GM12864 (cell line): Measurements from ENCODE around the gene TMEM143.
A peak's percentile ranks its signal among the peaks of the same experiment; 100 is the strongest.

ENCODE experiments used
- DNase-seq: peaks from one replicate; pipeline ENCODE4 v3.0.0-alpha.2; 2011; ENCODE audit warnings: low read depth
- H3K4me3 ChIP-seq: 2 replicates; pipeline ENCODE4 v1.5.1; 2011; ENCODE audit warnings: mild to moderate bottlenecking, low read depth, low read length, control low read depth
- TF ChIP-seq, protein P1 (sequence below): IDR thresholded peaks from 2 replicates; pipeline ENCODE4 v1.5.1; 2011; ENCODE audit warnings: low read depth, mild to moderate bottlenecking, moderate library complexity, low read length, control low read depth, inconsistent platforms; ENCODE audit errors: missing control alignments

TMEM143 gene

DNA sequence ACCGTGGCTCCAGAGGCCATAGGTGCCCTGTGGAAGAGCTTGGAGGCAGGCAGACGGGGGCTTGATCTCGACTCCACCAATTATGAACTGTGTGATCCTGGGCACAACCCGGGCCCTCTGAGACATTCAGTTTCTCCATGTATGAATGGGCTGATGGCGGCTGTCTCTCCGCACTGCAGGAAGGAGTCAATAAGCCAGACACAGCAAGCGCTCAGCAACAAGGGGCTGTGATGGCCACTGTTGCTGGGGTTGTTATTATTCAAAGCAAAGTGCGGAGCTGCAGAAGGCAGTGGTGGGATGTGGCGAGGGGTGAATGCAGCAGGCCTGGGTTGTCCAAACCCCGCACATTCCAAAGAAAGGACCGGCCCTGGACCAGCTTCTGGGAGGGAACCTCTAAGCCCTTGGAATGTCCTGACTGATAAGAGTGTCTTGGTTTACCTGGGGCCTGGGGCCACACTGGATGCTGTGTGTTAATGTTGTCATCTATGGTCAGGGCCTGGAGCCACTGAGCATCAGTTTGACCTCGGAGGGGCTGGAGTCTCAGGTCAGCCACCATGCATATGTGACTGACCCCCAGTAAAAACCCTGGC is 8.3 kb downstream of the TMEM143 start:
- no peak for DNase-seq
- TF ChIP-seq, protein P1, sequence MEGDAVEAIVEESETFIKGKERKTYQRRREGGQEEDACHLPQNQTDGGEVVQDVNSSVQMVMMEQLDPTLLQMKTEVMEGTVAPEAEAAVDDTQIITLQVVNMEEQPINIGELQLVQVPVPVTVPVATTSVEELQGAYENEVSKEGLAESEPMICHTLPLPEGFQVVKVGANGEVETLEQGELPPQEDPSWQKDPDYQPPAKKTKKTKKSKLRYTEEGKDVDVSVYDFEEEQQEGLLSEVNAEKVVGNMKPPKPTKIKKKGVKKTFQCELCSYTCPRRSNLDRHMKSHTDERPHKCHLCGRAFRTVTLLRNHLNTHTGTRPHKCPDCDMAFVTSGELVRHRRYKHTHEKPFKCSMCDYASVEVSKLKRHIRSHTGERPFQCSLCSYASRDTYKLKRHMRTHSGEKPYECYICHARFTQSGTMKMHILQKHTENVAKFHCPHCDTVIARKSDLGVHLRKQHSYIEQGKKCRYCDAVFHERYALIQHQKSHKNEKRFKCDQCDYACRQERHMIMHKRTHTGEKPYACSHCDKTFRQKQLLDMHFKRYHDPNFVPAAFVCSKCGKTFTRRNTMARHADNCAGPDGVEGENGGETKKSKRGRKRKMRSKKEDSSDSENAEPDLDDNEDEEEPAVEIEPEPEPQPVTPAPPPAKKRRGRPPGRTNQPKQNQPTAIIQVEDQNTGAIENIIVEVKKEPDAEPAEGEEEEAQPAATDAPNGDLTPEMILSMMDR: no peak

DNA sequence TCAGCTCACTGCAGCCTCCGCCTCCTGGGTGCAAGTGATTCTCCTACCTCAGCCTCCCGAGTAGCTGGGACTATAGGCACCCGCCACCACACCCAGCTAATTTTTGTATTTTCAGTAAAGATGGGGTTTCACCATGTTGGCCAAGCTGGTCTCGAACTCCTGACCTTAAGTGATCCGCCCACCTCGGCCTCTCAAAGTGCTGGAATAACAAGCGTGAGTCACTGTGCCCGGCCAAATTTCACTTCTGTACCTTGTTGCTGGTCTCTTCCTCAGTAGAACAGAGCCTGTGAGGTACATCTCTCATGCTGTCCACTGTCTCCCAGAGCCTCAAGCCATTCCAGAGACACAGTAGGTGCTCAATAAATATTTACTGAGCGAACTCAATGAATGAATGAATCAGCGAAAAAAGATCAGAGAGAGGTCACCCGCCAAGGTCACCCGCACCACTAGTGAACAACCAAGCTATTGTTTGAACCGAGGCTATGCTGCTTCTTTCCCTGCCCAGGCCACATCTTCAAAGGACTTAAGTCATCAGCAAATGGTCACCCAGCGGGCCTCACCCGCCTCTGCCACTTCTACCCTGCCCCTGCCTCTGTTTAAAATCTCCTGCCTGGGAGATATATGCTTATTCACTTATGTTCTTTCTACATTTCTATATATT is 9.3 kb downstream of the TMEM143 start:
- no peak overlapping the region for H3K4me3 ChIP-seq
- no peak for DNase-seq
- TF ChIP-seq, protein P1: no peak

More for the DNA sequence above, 8.3 kb downstream of the TMEM143 start:
- no peak overlapping the region for H3K4me3 ChIP-seq

DNA sequence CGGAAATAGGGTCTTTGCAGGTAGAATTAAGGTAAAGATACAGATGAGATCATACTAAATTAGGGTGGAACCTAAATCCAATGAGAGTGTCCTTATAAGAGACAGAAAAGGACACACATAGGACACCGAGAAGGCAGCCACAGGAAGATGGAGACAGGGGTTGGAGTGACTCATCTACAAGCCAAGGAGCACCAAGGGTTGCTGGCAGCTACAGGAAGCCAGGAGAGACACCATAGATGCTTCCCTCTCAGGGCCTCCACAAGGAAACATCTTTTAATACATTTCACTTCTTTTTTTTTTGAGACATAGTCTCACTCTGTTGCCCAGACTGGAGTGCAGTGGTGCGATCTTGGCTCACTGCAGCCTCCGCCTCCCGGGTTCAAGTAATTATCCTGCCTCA is 10.1 kb downstream of the TMEM143 start:
- no peak overlapping the region for H3K4me3 ChIP-seq
- TF ChIP-seq, protein P1: no peak
- no peak for DNase-seq

DNA sequence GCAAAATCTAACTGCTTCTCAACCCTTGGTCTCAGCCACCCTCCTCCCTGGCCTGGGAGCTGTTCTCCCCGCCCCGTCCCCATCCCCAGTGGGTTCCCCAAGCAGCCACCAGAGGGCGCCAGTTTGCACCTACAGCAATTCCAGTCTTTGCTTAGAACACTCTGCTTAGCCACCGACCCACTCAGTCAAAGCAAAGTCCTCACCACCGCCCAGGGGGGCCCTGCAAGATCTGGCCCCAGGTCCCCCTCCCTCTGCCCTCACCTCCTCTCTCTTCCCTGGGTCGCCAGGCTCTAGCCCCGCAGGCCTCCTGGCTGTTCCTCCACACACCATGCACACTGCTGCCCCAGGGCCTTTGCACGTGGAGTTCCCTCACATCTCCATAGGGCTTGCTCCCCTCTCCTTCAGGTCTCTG is 12.4 kb downstream of the TMEM143 start:
- no peak for DNase-seq
- H3K4me3 ChIP-seq: no peak overlapping the region
- TF ChIP-seq, protein P1: peak; percentile 93

DNA sequence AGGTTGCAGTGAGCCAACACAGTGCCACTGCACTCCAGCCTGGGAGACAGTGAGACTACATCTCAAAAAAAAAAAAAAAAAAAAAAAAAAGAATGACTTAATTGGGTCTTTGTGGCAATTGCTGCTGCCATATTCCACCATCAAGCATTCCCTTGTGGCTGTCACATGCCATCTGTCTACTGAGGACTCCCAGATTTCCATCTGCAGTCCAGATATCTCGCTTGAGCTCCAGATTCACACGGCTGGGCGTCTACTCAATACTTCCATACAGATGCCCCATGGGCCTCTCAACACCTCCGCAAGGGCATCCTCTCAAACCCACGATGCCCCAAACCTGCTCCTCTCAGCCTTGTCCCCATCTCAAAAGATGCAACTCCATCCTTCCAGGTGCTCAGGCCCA is 12.9 kb downstream of the TMEM143 start:
- TF ChIP-seq, protein P1: no peak
- no peak for DNase-seq

DNA sequence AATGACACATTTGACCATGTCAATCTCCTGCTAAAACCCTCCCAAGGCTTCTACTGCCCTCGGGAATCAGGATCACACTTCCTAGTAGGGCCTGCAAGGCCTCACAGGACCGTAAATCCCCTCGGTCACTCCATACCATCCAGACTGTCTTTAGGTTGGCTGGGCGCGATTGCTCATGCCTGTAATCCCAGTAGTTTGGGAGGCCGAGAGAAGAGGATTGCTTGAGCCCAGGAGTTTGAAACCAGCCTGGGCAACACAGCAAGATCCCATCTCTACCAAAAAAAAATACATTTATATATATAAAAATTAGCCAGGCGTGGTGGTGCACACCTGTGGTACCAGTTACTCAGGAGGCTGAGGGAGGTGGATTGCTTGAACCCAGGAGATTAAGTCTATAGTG is 15.0 kb downstream of the TMEM143 start:
- H3K4me3 ChIP-seq: no peak overlapping the region
- TF ChIP-seq, protein P1: no peak
- DNase-seq: no peak

More for the DNA sequence above, 12.9 kb downstream of the TMEM143 start:
- no peak overlapping the region for H3K4me3 ChIP-seq

DNA sequence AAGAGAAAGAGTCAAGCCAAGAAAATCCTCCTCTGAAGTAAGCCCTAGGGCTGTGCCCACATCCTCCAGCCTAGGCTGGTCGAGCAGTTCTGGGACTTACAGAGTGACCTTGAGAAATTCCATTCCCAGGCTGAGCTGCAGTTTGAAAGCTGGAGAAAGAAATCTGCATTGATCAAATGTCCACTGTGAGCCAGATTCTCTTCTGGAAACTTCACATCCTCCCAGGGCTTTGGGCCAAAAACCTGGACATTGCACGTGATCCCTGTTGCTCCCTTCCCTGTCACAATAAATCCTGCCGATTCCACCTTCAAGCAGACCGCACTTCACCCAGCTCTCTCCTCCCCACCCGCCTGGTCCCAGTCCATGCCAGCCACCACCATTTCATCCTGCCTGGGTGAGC is 15.7 kb downstream of the TMEM143 start:
- H3K4me3 ChIP-seq: no peak overlapping the region
- DNase-seq: no peak
- TF ChIP-seq, protein P1: no peak
